Fibroblast of lung (primary cell): ENCODE results near the gene POLN. TPM values are rescaled to one million over a fixed set of nuclear protein-coding genes. Genes with fewer than 3 reads are reported as not detected.

Source experiments
- DNase-seq, 2 donors: peaks; one replicate each; pipeline versions ENCODE4 v3.0.0 to v3.0.0-alpha.2; 2010; ENCODE audit warnings: low read depth in 2 of 2
- H2AFZ ChIP-seq: 2 replicates; pipeline ENCODE4 v1.5.1; 2012; ENCODE audit warnings: low read length, control low read depth, inconsistent platforms
- H3K27ac ChIP-seq: 2 replicates; pipeline ENCODE4 v1.5.1; 2011; ENCODE audit warnings: low read length, control low read depth; ENCODE audit not compliant: insufficient read depth
- H3K27me3 ChIP-seq: 2 replicates; pipeline ENCODE4 v1.5.1; 2011; ENCODE audit warnings: mild to moderate bottlenecking, low read length; ENCODE audit not compliant: control insufficient read depth, insufficient read depth
- H3K36me3 ChIP-seq: 2 replicates; pipeline ENCODE4 v1.5.1; 2011; ENCODE audit warnings: low read length; ENCODE audit not compliant: control insufficient read depth, insufficient read depth
- H3K4me1 ChIP-seq: 2 replicates; pipeline ENCODE4 v1.5.1; 2011; ENCODE audit warnings: low read length; ENCODE audit not compliant: control insufficient read depth, insufficient read depth; ENCODE audit errors: extremely low read depth
- H3K4me2 ChIP-seq: 2 replicates; pipeline ENCODE4 v1.5.1; 2011; ENCODE audit warnings: low read length, control low read depth; ENCODE audit not compliant: insufficient read depth; ENCODE audit errors: extremely low read depth
- H3K4me3 ChIP-seq, 4 experiments: fragments of 200-600 bp in 1 of 4; sonication (generic) in 1 of 4; replicated peaks in 1 of 4; 2 replicates each; pipeline ENCODE4 v1.5.1; 2011 to 2016; ENCODE audit warnings: low read length in 4 of 4, low read depth in 3 of 4, mild to moderate bottlenecking in 3 of 4, control low read depth in 2 of 4, inconsistent platforms in 1 of 4, mixed read lengths in 1 of 4; ENCODE audit not compliant: insufficient read depth in 1 of 4; ENCODE audit errors: control extremely low read depth in 1 of 4
- H3K79me2 ChIP-seq: 2 replicates; pipeline ENCODE4 v1.5.1; 2012; ENCODE audit warnings: mild to moderate bottlenecking, low read length, inconsistent platforms; ENCODE audit not compliant: control insufficient read depth, insufficient read depth
- H3K9ac ChIP-seq: 2 replicates; pipeline ENCODE4 v1.5.1; 2011; ENCODE audit warnings: mild to moderate bottlenecking, low read length, control low read depth; ENCODE audit not compliant: insufficient read depth
- H3K9me3 ChIP-seq: 2 replicates; pipeline ENCODE4 v1.5.1; 2012; ENCODE audit warnings: low read depth, low read length; ENCODE audit not compliant: control insufficient read depth, insufficient read depth
- H4K20me1 ChIP-seq: 2 replicates; pipeline ENCODE4 v1.5.1; 2011; ENCODE audit warnings: low read length; ENCODE audit not compliant: control insufficient read depth, insufficient read depth; ENCODE audit errors: extremely low read depth
- CTCF ChIP-seq, 2 donors: IDR thresholded peaks in 1 of 2; conservative IDR thresholded peaks in 1 of 2; 1 replicate in 1 of 2; 2 replicates in 1 of 2; pipeline ENCODE4 v1.5.1; 2011 to 2012; ENCODE audit warnings: low read length in 2 of 2, control low read depth in 1 of 2, inconsistent platforms in 1 of 2, low read depth in 1 of 2, mild to moderate bottlenecking in 1 of 2
- EZH2 ChIP-seq: IDR thresholded peaks from 2 replicates; pipeline ENCODE4 v1.5.1; 2012; ENCODE audit warnings: low read length, control low read depth, mild to moderate bottlenecking; ENCODE audit errors: missing control alignments
- polyA plus RNA-seq, 2 donors: library from polyadenylated mRNA; depleted of rRNA in 1 of 2; stranded (reverse) in 1 of 2; unstranded in 1 of 2; fragments of >200 nt; gene quantifications; 2 replicates each; pipeline ENCODE4 v1.2.1, GENCODE V29; 2011 to 2012; ENCODE audit warnings: missing spikeins in 1 of 2
- total RNA-seq: library from RNA; depleted of rRNA; stranded (reverse); fragments of >200 nt; gene quantifications from 2 replicates; pipeline ENCODE4 v1.2.1, GENCODE V29; 2014

Gene POLN
- total and polyA plus RNA-seq, 2 donors (not counting 1 experiment from before 2014, with no cell fraction given), result 0.58 to 5.6 TPM

GRCh38 chr4:2281575-2282343 lies 39.8 kb upstream of the POLN start:
- peaks cover 7% of the 10 kb centered on the region for H3K4me1 ChIP-seq
- H2AFZ ChIP-seq, result no peak overlapping the region
- H3K27me3 ChIP-seq, result no peaks in the 10 kb centered on the region
- H3K4me2 ChIP-seq, result no peak overlapping the region
- no peak overlapping the region for H3K27ac ChIP-seq
- H3K4me3 ChIP-seq, result no peak overlapping the region
- H3K9ac ChIP-seq, result no peak overlapping the region
- TF ChIP-seq CTCF (conservative IDR thresholded peaks at IDR 0.05 in 1 of 2, IDR thresholded peaks at IDR 0.05 in 1 of 2; ENCODE audit: low read depth in 1 of 2, low read length in 2 of 2) (peak in 1 of 2 donors; percentile 28), EZH2 (no peak)
- H3K36me3 ChIP-seq, result no peaks in the 10 kb centered on the region
- DNase-seq, result no peak
- H3K79me2 ChIP-seq, result no peaks in the 10 kb centered on the region
- H4K20me1 ChIP-seq, result no peaks in the 10 kb centered on the region
- H3K9me3 ChIP-seq, result no peaks in the 10 kb centered on the region

- H3K27ac ChIP-seq, result no peak overlapping the region
- no peaks in the 10 kb centered on the region for H3K79me2 ChIP-seq
- no peak for DNase-seq
- no peak overlapping the region for H3K4me2 ChIP-seq
- TF ChIP-seq CTCF (conservative IDR thresholded peaks at IDR 0.05 in 1 of 2, IDR thresholded peaks at IDR 0.05 in 1 of 2; ENCODE audit: low read depth in 1 of 2, low read length in 2 of 2) (no peak), EZH2 (no peak)
- H3K9ac ChIP-seq, result no peak overlapping the region
- H4K20me1 ChIP-seq, result no peaks in the 10 kb centered on the region
- H2AFZ ChIP-seq, result no peak overlapping the region
- H3K4me1 ChIP-seq, result peaks cover 7% of the 10 kb centered on the region
- H3K4me3 ChIP-seq, result no peak overlapping the region
- no peaks in the 10 kb centered on the region for H3K36me3 ChIP-seq
- H3K9me3 ChIP-seq, result no peaks in the 10 kb centered on the region
- no peaks in the 10 kb centered on the region for H3K27me3 ChIP-seq
Measured at GRCh38 chr4:2280531-2281300, 38.8 kb upstream of the POLN start.

- no peak overlapping the region for H3K4me3 ChIP-seq
- H3K4me2 ChIP-seq, result no peak overlapping the region
- H2AFZ ChIP-seq, result no peak overlapping the region
- no peaks in the 10 kb centered on the region for H3K36me3 ChIP-seq
- H3K27me3 ChIP-seq, result no peaks in the 10 kb centered on the region
- no peak for TF ChIP-seq CTCF (conservative IDR thresholded peaks at IDR 0.05 in 1 of 2, IDR thresholded peaks at IDR 0.05 in 1 of 2; ENCODE audit: low read depth in 1 of 2, low read length in 2 of 2)
- TF ChIP-seq EZH2, result no peak
- H3K9me3 ChIP-seq, result no peaks in the 10 kb centered on the region
- no peaks in the 10 kb centered on the region for H3K4me1 ChIP-seq
- no peaks in the 10 kb centered on the region for H4K20me1 ChIP-seq
- no peak overlapping the region for H3K27ac ChIP-seq
- no peaks in the 10 kb centered on the region for H3K79me2 ChIP-seq
- DNase-seq, result no peak
- no peak overlapping the region for H3K9ac ChIP-seq
Measured at GRCh38 chr4:2277956-2278355, 36.0 kb upstream of the POLN start.
